OCI-LY3 (cell line): ENCODE measurements around the gene NPTN.

Source experiments
- H2AFZ ChIP-seq: fragments of 200-600, 300-600 bp; shearing (Covaris generic); 2 replicates; pipeline ENCODE4 v1.6.0; 2014; ENCODE audit warnings: antibody characterized with exemption, low read depth, low read length
- H3K27ac ChIP-seq: fragments of 200-600, 300-600 bp; sonication (generic); 2 replicates; pipeline ENCODE4 v1.5.1; 2014; ENCODE audit warnings: mild to moderate bottlenecking, low read length, moderate library complexity, mixed read lengths
- H3K27me3 ChIP-seq: fragments of 200-600, 300-600 bp; sonication (generic); 2 replicates; pipeline ENCODE4 v1.6.1; 2014; ENCODE audit warnings: low read depth, low read length, mixed read lengths
- H3K36me3 ChIP-seq: fragments of 200-600, 300-600 bp; sonication (generic); replicated peaks from 2 replicates; pipeline ENCODE3; 2014; ENCODE audit warnings: low read depth, low read length, mixed read lengths
- H3K4me1 ChIP-seq: fragments of 300-600, 200-600 bp; sonication (generic); 2 replicates; pipeline ENCODE4 v1.6.1; 2014; ENCODE audit warnings: low read length, mixed read lengths
- H3K4me2 ChIP-seq: fragments of 200-600, 300-600 bp; sonication (generic); 2 replicates; pipeline ENCODE4 v1.6.1; 2014; ENCODE audit warnings: low read length, mixed read lengths
- H3K4me3 ChIP-seq: fragments of 300-600, 200-600 bp; sonication (generic); 2 replicates; pipeline ENCODE4 v1.5.1; 2014; ENCODE audit warnings: antibody characterized with exemption, mild to moderate bottlenecking, low read length, moderate library complexity
- H3K79me2 ChIP-seq: fragments of 300-600, 200-600 bp; shearing (Covaris generic); 2 replicates; pipeline ENCODE4 v1.6.1; 2014; ENCODE audit warnings: mild to moderate bottlenecking, low read length, mixed read lengths
- H3K9ac ChIP-seq: fragments of 300-600, 200-600 bp; shearing (Covaris generic); 2 replicates; pipeline ENCODE4 v1.6.0; 2014; ENCODE audit warnings: mild to moderate bottlenecking, low read length, moderate library complexity
- H3K9me3 ChIP-seq: fragments of 200-600, 300-600 bp; shearing (Covaris generic); 2 replicates; pipeline ENCODE4 v1.6.1; 2014; ENCODE audit warnings: low read length, mixed read lengths; ENCODE audit not compliant: insufficient read depth
- H4K20me1 ChIP-seq: fragments of 200-600, 300-600 bp; sonication (generic); 2 replicates; pipeline ENCODE4 v1.6.1; 2016; ENCODE audit warnings: low read length, mixed read lengths; ENCODE audit not compliant: insufficient read depth
- CTCF ChIP-seq: fragments of 200-600, 300-600 bp; sonication (generic); IDR thresholded peaks from 2 replicates; pipeline ENCODE4 v1.5.1; 2014; ENCODE audit warnings: antibody characterized with exemption, low read length, low read depth
- EZH2phosphoT487 ChIP-seq: fragments of 200-600 bp; shearing (Covaris generic); IDR thresholded peaks from 2 replicates; pipeline ENCODE4 v1.6.1; 2018; ENCODE audit warnings: antibody characterized with exemption, mixed run types, low read depth

The NPTN gene

GRCh38 chr15:73617301-73617831 lies 15.8 kb downstream of the NPTN start:
- Histone ChIP-seq H3K27ac (no peak overlapping the region), H3K36me3 (no peaks in the 10 kb centered on the region), H4K20me1 (peaks cover 68% of the 10 kb centered on the region), H3K4me1 (peaks cover 6% of the 10 kb centered on the region), H3K27me3 (no peaks in the 10 kb centered on the region), H3K79me2 (peaks cover 87% of the 10 kb centered on the region), H3K4me2 (no peak overlapping the region), H2AFZ (no peak overlapping the region), H3K9ac (no peak overlapping the region), H3K9me3 (no peaks in the 10 kb centered on the region), H3K4me3 (no peak overlapping the region)
- no peak for TF ChIP-seq CTCF
- TF ChIP-seq EZH2phosphoT487, result no peak

- Histone ChIP-seq H4K20me1 (peaks cover 70% of the 10 kb centered on the region), H3K4me3 (no peak overlapping the region), H3K27me3 (no peaks in the 10 kb centered on the region), H3K9ac (no peak overlapping the region), H3K4me1 (peaks cover 21% of the 10 kb centered on the region), H3K36me3 (no peaks in the 10 kb centered on the region), H3K79me2 (peaks cover 92% of the 10 kb centered on the region), H3K9me3 (no peaks in the 10 kb centered on the region), H2AFZ (no peak overlapping the region), H3K27ac (no peak overlapping the region), H3K4me2 (peak overlapping the region; percentile 11; the same call in 1 of the 2 replicates)
- no peak for TF ChIP-seq EZH2phosphoT487
- no peak for TF ChIP-seq CTCF
Measured at GRCh38 chr15:73608941-73609340, 24.2 kb downstream of the NPTN start.

GRCh38 chr15:73608475-73608874 lies 24.7 kb downstream of the NPTN start:
- Histone ChIP-seq H3K9me3 (no peaks in the 10 kb centered on the region), H3K79me2 (peaks cover 93% of the 10 kb centered on the region), H4K20me1 (peaks cover 74% of the 10 kb centered on the region)

GRCh38 chr15:73607843-73608242 lies 25.3 kb downstream of the NPTN start:
- Histone ChIP-seq H3K27me3 (no peaks in the 10 kb centered on the region), H3K27ac (no peak overlapping the region), H4K20me1 (peaks cover 80% of the 10 kb centered on the region), H3K9me3 (no peaks in the 10 kb centered on the region), H3K36me3 (no peaks in the 10 kb centered on the region), H3K4me2 (no peak overlapping the region; the same call in 1 of the 2 replicates), H2AFZ (no peak overlapping the region), H3K9ac (no peak overlapping the region), H3K4me3 (no peak overlapping the region), H3K4me1 (peaks cover 21% of the 10 kb centered on the region), H3K79me2 (peaks cover 95% of the 10 kb centered on the region)
- TF ChIP-seq EZH2phosphoT487 (no peak), CTCF (no peak)

More at GRCh38 chr15:73608475-73608874, 24.7 kb downstream of the NPTN start:
- Histone ChIP-seq H3K4me2 (peak overlapping the region; percentile 11; the same call in 1 of the 2 replicates), H3K36me3 (no peaks in the 10 kb centered on the region), H3K4me1 (peaks cover 21% of the 10 kb centered on the region), H3K4me3 (no peak overlapping the region), H3K9ac (no peak overlapping the region), H3K27me3 (no peaks in the 10 kb centered on the region), H3K27ac (no peak overlapping the region), H2AFZ (no peak overlapping the region)
- TF ChIP-seq CTCF, result no peak
- no peak for TF ChIP-seq EZH2phosphoT487
